A549 (cell line): ENCODE measurements around the gene ATXN7. TPM values are rescaled to one million over a fixed set of nuclear protein-coding genes. Genes with fewer than 3 reads are reported as not detected.

ENCODE experiments used
- ATAC-seq, 2 experiments: fragments of 200-7000 bp in 1 of 2; fragments of >200 bp in 1 of 2; cut with Nextera tagmentation in 1 of 2; cut with Tn5 transposase in 1 of 2; 3 replicates each; pipeline versions ENCODE4 v1.8.0 to v1.9.1; 2018 to 2020; ENCODE audit warnings: mild to moderate bottlenecking in 1 of 2, moderate library complexity in 1 of 2
- CTCF ChIA-PET: fragments of 300-600 bp; sonication (Branson Sonifier 250); formaldehyde crosslinking; extraction: SDS; loops from one replicate; lab custom pipeline; 2021; ENCODE audit warnings: antibody characterized with exemption, inconsistent platforms; lab: Yijun Ruan, JAX
- POLR2A ChIA-PET: fragments of 350-600 bp; formaldehyde crosslinking; extraction: SDS; loops from one replicate; lab custom pipeline; 2021; ENCODE audit warnings: antibody characterized with exemption, inconsistent platforms; lab: Yijun Ruan, JAX
- DNase-seq, 2 experiments: peaks; one replicate each; pipeline versions ENCODE4 v3.0.0 to v3.0.0-alpha.2; 2011 to 2016; ENCODE audit warnings: low read depth in 1 of 2, low spot score in 1 of 2
- FAIRE-seq: peaks from 2 replicates; lab custom pipeline; 2011; peaks lifted over from hg19 to GRCh38; lab: Jason Lieb, UNC
- H3K27ac ChIP-seq, 2 experiments: fragments of >200 bp; sonication (Bioruptor Twin); formaldehyde crosslinking; 3 replicates each; pipeline ENCODE4 v1.5.1; 2016 to 2017
- H3K4me1 ChIP-seq: fragments of >200 bp; sonication (Bioruptor Twin); formaldehyde crosslinking; 3 replicates; pipeline ENCODE4 v1.6.1; 2016
- H3K4me2 ChIP-seq: fragments of >200 bp; sonication (Bioruptor Twin); formaldehyde crosslinking; 3 replicates; pipeline ENCODE4 v1.6.1; 2016
- H3K4me3 ChIP-seq: fragments of >200 bp; sonication (Bioruptor Twin); formaldehyde crosslinking; 3 replicates; pipeline ENCODE4 v1.5.1; 2016
- H3K9me3 ChIP-seq: fragments of >200 bp; sonication (Bioruptor Twin); formaldehyde crosslinking; 3 replicates; pipeline ENCODE4 v1.6.1; 2016
- ATOH8 ChIP-seq: fragments of 250-450 bp; sonication (Bioruptor Pico); IDR thresholded peaks from 2 replicates; pipeline ENCODE4 v1.5.0; 2020; ENCODE audit warnings: low read depth, mild to moderate bottlenecking, moderate library complexity
- BCL3 ChIP-seq: fragments of >200 bp; sonication (Bioruptor Twin); formaldehyde crosslinking; IDR thresholded peaks from 3 replicates; pipeline ENCODE4 v1.6.1; 2016
- CHD2 ChIP-seq: fragments of 150-350 bp; IDR thresholded peaks from 2 replicates; pipeline ENCODE4 v1.6.1; 2014; ENCODE audit warnings: low read length; ENCODE audit not compliant: partially characterized antibody
- CTCF ChIP-seq: fragments of >200 bp; sonication (Bioruptor Twin); formaldehyde crosslinking; IDR thresholded peaks from 3 replicates; pipeline ENCODE4 v1.5.1; 2016
- EHF ChIP-seq: fragments of 250-450 bp; sonication (Bioruptor Pico); IDR thresholded peaks from 2 replicates; pipeline ENCODE4 v1.5.0; 2020; ENCODE audit warnings: mild to moderate bottlenecking
- EP300 ChIP-seq, 2 experiments: fragments of >200 bp; sonication (Bioruptor Twin); formaldehyde crosslinking; IDR thresholded peaks; 2 replicates in 1 of 2; 3 replicates in 1 of 2; pipeline ENCODE4 v1.6.1; 2016 to 2017
- FOSB ChIP-seq: fragments of 250-450 bp; sonication (Bioruptor Pico); IDR thresholded peaks from 2 replicates; pipeline ENCODE4 v1.5.0; 2020; ENCODE audit warnings: mild to moderate bottlenecking, moderate library complexity
- GATA3 ChIP-seq: IDR thresholded peaks from 2 replicates; pipeline ENCODE4 v1.6.1; 2012; ENCODE audit warnings: borderline replicate concordance
- HOXA7 ChIP-seq: fragments of 250-450 bp; sonication (Bioruptor Pico); IDR thresholded peaks from 2 replicates; pipeline ENCODE4 v1.5.0; 2020; ENCODE audit warnings: mild to moderate bottlenecking, moderate library complexity
- HOXB13 ChIP-seq: fragments of 250-450 bp; sonication (Bioruptor Pico); IDR thresholded peaks from 2 replicates; pipeline ENCODE4 v1.5.0; 2020; ENCODE audit warnings: low read depth, mild to moderate bottlenecking, moderate library complexity
- HOXB5 ChIP-seq: fragments of 250-450 bp; sonication (Bioruptor Pico); IDR thresholded peaks from 2 replicates; pipeline ENCODE4 v1.5.0; 2020; ENCODE audit warnings: mild to moderate bottlenecking, moderate library complexity
- KDM1A ChIP-seq: fragments of 200-600 bp; sonication (generic); IDR thresholded peaks from 2 replicates; pipeline ENCODE4 v1.6.1; 2016; ENCODE audit warnings: low read depth, mild to moderate bottlenecking
- KDM5A ChIP-seq: fragments of 200-600 bp; sonication (generic); IDR thresholded peaks from 2 replicates; pipeline ENCODE4 v1.6.1; 2016; ENCODE audit warnings: antibody characterized with exemption, mild to moderate bottlenecking
- MAFK ChIP-seq: fragments of 450-650 bp; IDR thresholded peaks from 2 replicates; pipeline ENCODE4 v1.6.1; 2014; ENCODE audit not compliant: partially characterized antibody
- PHF8 ChIP-seq: fragments of 200-600 bp; sonication (generic); IDR thresholded peaks from 2 replicates; pipeline ENCODE4 v1.6.1; 2016; ENCODE audit warnings: low read depth, mild to moderate bottlenecking, antibody characterized with exemption, moderate library complexity, borderline replicate concordance
- POLR2A ChIP-seq: IDR thresholded peaks from 2 replicates; pipeline ENCODE4 v1.6.1; 2012; ENCODE audit warnings: mild to moderate bottlenecking, low read length
- RCOR1 ChIP-seq: fragments of 150-350 bp; IDR thresholded peaks from 2 replicates; pipeline ENCODE4 v1.6.1; 2014; ENCODE audit warnings: antibody characterized with exemption, low read length, low read depth
- RFX5 ChIP-seq: fragments of 450-650 bp; IDR thresholded peaks from 2 replicates; pipeline ENCODE4 v1.7.1; 2014; ENCODE audit warnings: antibody characterized with exemption, mild to moderate bottlenecking, moderate library complexity
- SREBF2 ChIP-seq: fragments of 450-650 bp; IDR thresholded peaks from 2 replicates; pipeline ENCODE4 v1.6.1; 2014; ENCODE audit warnings: mild to moderate bottlenecking, moderate library complexity
- TFCP2L1 ChIP-seq: fragments of 250-450 bp; sonication (Bioruptor Pico); IDR thresholded peaks from 2 replicates; pipeline ENCODE4 v1.5.0; 2021; ENCODE audit warnings: mild to moderate bottlenecking
- USF2 ChIP-seq: fragments of 450-650 bp; IDR thresholded peaks from 2 replicates; pipeline ENCODE4 v1.6.1; 2014; ENCODE audit warnings: antibody characterized with exemption
- ZNF302 ChIP-seq: fragments of 250-450 bp; sonication (Bioruptor Pico); IDR thresholded peaks from 2 replicates; pipeline ENCODE4 v1.9.0; 2021; ENCODE audit warnings: inconsistent platforms, mild to moderate bottlenecking, moderate library complexity
- WGBS: methylation state at CpG from one replicate; pipeline ENCODE4 v1.1.6; 2017; ENCODE audit errors: missing lambda C conversion rate; 5-methylcytosine and 5-hydroxymethylcytosine counted together
- polyA plus RNA-seq, 4 experiments: library from polyadenylated mRNA; depleted of rRNA in 3 of 4; stranded (reverse); fragments of >200 nt; fragmentation: RNase III in 1 of 4; extraction: RNeasy Plus Mini Kit Qiagen cat#74134 plus additional on column Dnase treatment in 1 of 4; gene quantifications; 2 replicates in 3 of 4; 3 replicates in 1 of 4; pipeline ENCODE4 v1.2.3, GENCODE V29; 2011 to 2017

Gene ATXN7
- polyA plus RNA-seq, 2 of the 4 experiments (the other 2 are of a cell fraction): 5.4 to 7.3 TPM

- Histone ChIP-seq H3K4me3 (no peak overlapping the region), H3K27ac (no peak overlapping the region), H3K4me1 (peaks cover 23% of the 10 kb centered on the region; the same call in 2 of the 3 replicates), H3K9me3 (no peaks in the 10 kb centered on the region), H3K4me2 (no peak overlapping the region)
- ChIA-PET CTCF (no interaction called here), POLR2A (no interaction called here)
- WGBS: 91% methylated on average over 2 of the region's 2 CpGs
- ATAC-seq: no peak
- no peak for FAIRE-seq
- TF ChIP-seq EP300 (IDR thresholded peaks at IDR 0.05) (no peak), KDM5A (no peak), POLR2A (no peak), RCOR1 (no peak), GATA3 (no peak), HOXA7 (CRISPR knock-in tag) (no peak), KDM1A (no peak), ZNF302 (no peak), BCL3 (no peak), CHD2 (no peak), HOXB5 (CRISPR knock-in tag) (no peak), PHF8 (no peak), RFX5 (no peak), FOSB (CRISPR knock-in tag) (no peak), MAFK (no peak), SREBF2 (no peak), EHF (CRISPR knock-in tag) (no peak)
- DNase-seq: no peak
These were observed 85.3 kb downstream of the ATXN7 start for GRCh38 chr3:63949005-63949404.

GRCh38 chr3:63950698-63951097, 87.0 kb downstream of the ATXN7 start:
- WGBS: 84% methylated on average over 1 of the region's 1 CpG
- DNase-seq (no peak), FAIRE-seq (no peak), ATAC-seq (no peak)
- TF ChIP-seq TFCP2L1 (CRISPR knock-in tag) (no peak), ATOH8 (no peak), USF2 (no peak), CTCF (no peak), HOXB13 (CRISPR knock-in tag) (no peak), ZNF302 (no peak), BCL3 (no peak)
- peaks cover 29% of the 10 kb centered on the region; the same call in 2 of the 3 replicates for H3K4me1 ChIP-seq
- H3K4me3 ChIP-seq: no peak overlapping the region
- no peak overlapping the region for H3K27ac ChIP-seq
- no peak overlapping the region for H3K4me2 ChIP-seq
- ChIA-PET CTCF (interaction anchor here (1.0 kb wide), 1 partner anchor 11 kb away, joined by 3 read pairs; no protein-coding TSS in a partner anchor), POLR2A (no interaction called here)
- H3K9me3 ChIP-seq: no peaks in the 10 kb centered on the region
